ENCODE measurements around the gene ARHGAP26. TPM values are rescaled to one million over a fixed set of nuclear protein-coding genes. Genes with fewer than 3 reads are reported as not detected.
A peak's percentile ranks its signal among the peaks of the same experiment; 100 is the strongest.

ARHGAP26 gene
- polyA plus RNA-seq, 3 donors, result 26.5 to 56.8 (median 28.7) TPM

DNA sequence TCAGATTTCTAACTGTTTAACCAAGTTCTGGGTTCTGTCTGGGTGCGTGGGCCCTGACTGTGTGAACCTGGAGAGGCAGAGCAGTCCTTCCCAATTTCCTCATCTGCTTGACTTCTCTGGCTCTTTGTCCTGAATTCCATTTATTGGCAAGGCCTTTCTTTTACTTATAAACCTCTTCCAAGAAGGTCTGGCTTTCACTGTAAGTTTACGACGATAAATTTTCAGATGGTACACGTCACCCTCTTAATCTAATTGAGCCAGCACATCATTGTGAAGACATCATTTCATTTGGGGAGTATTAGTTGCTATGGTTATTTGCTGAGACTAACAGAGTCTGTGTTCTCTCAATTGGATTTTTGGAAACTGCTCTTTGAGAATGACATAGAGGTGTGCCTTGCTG, 92.4 kb downstream of the ARHGAP26 start:
- no peak overlapping the region for H2AFZ ChIP-seq (ENCODE audit: insufficient read depth, low read depth, low read length, poor library complexity, severe bottlenecking)
- Mint-ChIP-seq H3K4me3 (no peak overlapping the region), H3K27me3 (ENCODE audit: low read depth in 3 of 3) (peaks cover 0 to 1% (median 0%) of the 10 kb centered on the region in 3 donors), H3K27ac (peak overlapping the region in 1 of 7 donors; percentile 5), H3K9me3 (no peaks in the 10 kb centered on the region), H3K4me1 (peaks cover 82% of the 10 kb centered on the region), H3K36me3 (peaks cover 7 to 28% of the 10 kb centered on the region in 2 donors)
- WGBS (ENCODE audit: insufficient coverage), result 100% methylated on average over 1 of the region's 4 CpGs
- no peaks in the 10 kb centered on the region for H3K36me3 ChIP-seq (replicated peaks in 1 of 2; ENCODE audit: control insufficient read depth in 1 of 2, insufficient read depth in 2 of 2, low read length in 2 of 2)
- H3K27me3 ChIP-seq (ENCODE audit: control insufficient read depth in 2 of 2, insufficient read depth in 2 of 2, low read length in 2 of 2), result no peaks in the 10 kb centered on the region
- TF ChIP-seq, protein P1, sequence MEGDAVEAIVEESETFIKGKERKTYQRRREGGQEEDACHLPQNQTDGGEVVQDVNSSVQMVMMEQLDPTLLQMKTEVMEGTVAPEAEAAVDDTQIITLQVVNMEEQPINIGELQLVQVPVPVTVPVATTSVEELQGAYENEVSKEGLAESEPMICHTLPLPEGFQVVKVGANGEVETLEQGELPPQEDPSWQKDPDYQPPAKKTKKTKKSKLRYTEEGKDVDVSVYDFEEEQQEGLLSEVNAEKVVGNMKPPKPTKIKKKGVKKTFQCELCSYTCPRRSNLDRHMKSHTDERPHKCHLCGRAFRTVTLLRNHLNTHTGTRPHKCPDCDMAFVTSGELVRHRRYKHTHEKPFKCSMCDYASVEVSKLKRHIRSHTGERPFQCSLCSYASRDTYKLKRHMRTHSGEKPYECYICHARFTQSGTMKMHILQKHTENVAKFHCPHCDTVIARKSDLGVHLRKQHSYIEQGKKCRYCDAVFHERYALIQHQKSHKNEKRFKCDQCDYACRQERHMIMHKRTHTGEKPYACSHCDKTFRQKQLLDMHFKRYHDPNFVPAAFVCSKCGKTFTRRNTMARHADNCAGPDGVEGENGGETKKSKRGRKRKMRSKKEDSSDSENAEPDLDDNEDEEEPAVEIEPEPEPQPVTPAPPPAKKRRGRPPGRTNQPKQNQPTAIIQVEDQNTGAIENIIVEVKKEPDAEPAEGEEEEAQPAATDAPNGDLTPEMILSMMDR (IDR thresholded peaks at IDR 0.05), result no peak
- no peak overlapping the region for H3K9ac ChIP-seq (ENCODE audit: insufficient read depth, low read length, poor library complexity, severe bottlenecking)
- peaks cover 99% of the 10 kb centered on the region for H3K79me2 ChIP-seq (ENCODE audit: insufficient read depth, low read length)
- no peak overlapping the region for H3K27ac ChIP-seq (ENCODE audit: low read depth in 1 of 2, low read length in 2 of 2)
- no peaks in the 10 kb centered on the region for H3K9me3 ChIP-seq (replicated peaks in 1 of 2; ENCODE audit: control insufficient read depth in 1 of 2, insufficient read depth in 1 of 2, low read length in 2 of 2)
- no peak overlapping the region for H3K4me3 ChIP-seq (replicated peaks in 1 of 3; ENCODE audit: low read depth in 2 of 3, low read length in 3 of 3)
- H3K4me2 ChIP-seq (replicated peaks; ENCODE audit: extremely low read depth, low read length, poor library complexity, severe bottlenecking), result no peak overlapping the region
- intact Hi-C loops (cut with micrococcal nuclease), result no loop called here
- peaks cover 17 to 44% of the 10 kb centered on the region in 2 donors for H3K4me1 ChIP-seq (ENCODE audit: control insufficient read depth in 1 of 2, insufficient read depth in 2 of 2, low read length in 2 of 2)
- H4K20me1 ChIP-seq (ENCODE audit: insufficient read depth, low read length), result peaks cover 100% of the 10 kb centered on the region
- no peak for DNase-seq

DNA sequence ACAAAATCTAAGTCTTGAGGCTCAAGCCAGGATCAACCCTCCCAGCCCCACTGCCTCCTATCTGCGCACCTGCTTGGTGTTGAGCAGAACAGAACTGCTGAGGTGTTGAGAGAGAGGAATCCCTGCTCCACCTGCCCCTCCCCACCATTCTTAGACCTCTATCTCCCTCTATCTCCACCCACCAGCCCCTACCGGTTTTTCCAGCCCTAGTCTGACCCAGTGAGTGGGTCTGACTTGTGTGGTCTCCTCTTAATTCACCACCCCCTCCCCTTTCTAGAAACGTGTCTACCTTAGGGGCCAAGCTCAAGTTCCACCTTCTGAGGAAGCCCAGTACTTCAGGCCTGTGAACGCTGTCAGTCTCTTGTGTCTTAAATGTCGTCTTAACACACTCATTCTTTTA, 93.7 kb downstream of the ARHGAP26 start:
- Histone ChIP-seq H3K9me3 (replicated peaks in 1 of 2; ENCODE audit: control insufficient read depth in 1 of 2, insufficient read depth in 1 of 2, low read length in 2 of 2) (no peaks in the 10 kb centered on the region), H3K27ac (ENCODE audit: low read depth in 1 of 2, low read length in 2 of 2) (no peak overlapping the region), H3K9ac (ENCODE audit: insufficient read depth, low read length, poor library complexity, severe bottlenecking) (no peak overlapping the region), H3K4me1 (ENCODE audit: control insufficient read depth in 1 of 2, insufficient read depth in 2 of 2, low read length in 2 of 2) (peaks cover 17 to 44% of the 10 kb centered on the region in 2 donors), H4K20me1 (ENCODE audit: insufficient read depth, low read length) (peaks cover 100% of the 10 kb centered on the region), H3K4me3 (replicated peaks in 1 of 3; ENCODE audit: low read depth in 2 of 3, low read length in 3 of 3) (no peak overlapping the region), H2AFZ (ENCODE audit: insufficient read depth, low read depth, low read length, poor library complexity, severe bottlenecking) (no peak overlapping the region), H3K27me3 (ENCODE audit: control insufficient read depth in 2 of 2, insufficient read depth in 2 of 2, low read length in 2 of 2) (no peaks in the 10 kb centered on the region), H3K79me2 (ENCODE audit: insufficient read depth, low read length) (peaks cover 99% of the 10 kb centered on the region), H3K36me3 (replicated peaks in 1 of 2; ENCODE audit: control insufficient read depth in 1 of 2, insufficient read depth in 2 of 2, low read length in 2 of 2) (no peaks in the 10 kb centered on the region), H3K4me2 (replicated peaks; ENCODE audit: extremely low read depth, low read length, poor library complexity, severe bottlenecking) (no peak overlapping the region)
- intact Hi-C loops (cut with micrococcal nuclease), result no loop called here
- no peak for DNase-seq
- peaks cover 7 to 38% of the 10 kb centered on the region in 2 donors for H3K36me3 Mint-ChIP-seq
- peak overlapping the region in 3 of 7 donors; percentile 31 to 85 (median 57) for H3K27ac Mint-ChIP-seq
- WGBS (ENCODE audit: insufficient coverage), result 77% methylated on average over 4 of the region's 5 CpGs
- peaks cover 85% of the 10 kb centered on the region for H3K4me1 Mint-ChIP-seq
- no peak overlapping the region for H3K4me3 Mint-ChIP-seq
- no peaks in the 10 kb centered on the region for H3K9me3 Mint-ChIP-seq
- TF ChIP-seq, protein P1 (IDR thresholded peaks at IDR 0.05), result no peak
- H3K27me3 Mint-ChIP-seq (ENCODE audit: low read depth in 3 of 3), result no peaks in the 10 kb centered on the region
